Measurements from ENCODE around the gene CTBP2. TPM values are rescaled to one million over a fixed set of nuclear protein-coding genes. Genes with fewer than 3 reads are reported as not detected.

The CTBP2 gene
- total RNA-seq, 1 experiment from 2014 or later, result 125 TPM

DNA sequence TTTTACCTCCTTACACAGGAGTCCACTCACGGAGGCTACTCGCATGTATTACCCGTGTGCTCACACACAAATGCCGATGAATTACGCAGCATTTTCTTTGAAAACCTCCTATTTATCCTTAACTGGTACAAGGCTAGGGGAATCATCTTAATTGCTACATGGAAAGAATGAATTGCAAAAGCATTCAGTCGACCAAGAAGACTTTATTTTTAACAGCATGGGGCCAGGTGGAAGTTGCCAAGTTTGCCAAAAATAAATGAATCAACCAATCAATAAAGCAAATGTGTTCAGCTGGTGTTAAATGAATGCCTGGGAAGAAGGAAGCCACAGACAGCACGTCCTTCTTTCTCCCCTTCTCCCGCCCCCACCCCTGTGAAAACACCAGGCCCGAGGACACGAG lies 55.8 kb downstream of the CTBP2 start:
- TF ChIP-seq, protein P1, sequence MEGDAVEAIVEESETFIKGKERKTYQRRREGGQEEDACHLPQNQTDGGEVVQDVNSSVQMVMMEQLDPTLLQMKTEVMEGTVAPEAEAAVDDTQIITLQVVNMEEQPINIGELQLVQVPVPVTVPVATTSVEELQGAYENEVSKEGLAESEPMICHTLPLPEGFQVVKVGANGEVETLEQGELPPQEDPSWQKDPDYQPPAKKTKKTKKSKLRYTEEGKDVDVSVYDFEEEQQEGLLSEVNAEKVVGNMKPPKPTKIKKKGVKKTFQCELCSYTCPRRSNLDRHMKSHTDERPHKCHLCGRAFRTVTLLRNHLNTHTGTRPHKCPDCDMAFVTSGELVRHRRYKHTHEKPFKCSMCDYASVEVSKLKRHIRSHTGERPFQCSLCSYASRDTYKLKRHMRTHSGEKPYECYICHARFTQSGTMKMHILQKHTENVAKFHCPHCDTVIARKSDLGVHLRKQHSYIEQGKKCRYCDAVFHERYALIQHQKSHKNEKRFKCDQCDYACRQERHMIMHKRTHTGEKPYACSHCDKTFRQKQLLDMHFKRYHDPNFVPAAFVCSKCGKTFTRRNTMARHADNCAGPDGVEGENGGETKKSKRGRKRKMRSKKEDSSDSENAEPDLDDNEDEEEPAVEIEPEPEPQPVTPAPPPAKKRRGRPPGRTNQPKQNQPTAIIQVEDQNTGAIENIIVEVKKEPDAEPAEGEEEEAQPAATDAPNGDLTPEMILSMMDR (IDR thresholded peaks at IDR 0.05), result no peak
- TF ChIP-seq POLR2AphosphoS5 (IDR thresholded peaks at IDR 0.05; ENCODE audit: low read depth, low read length), result no peak
- TF ChIP-seq, protein P2, sequence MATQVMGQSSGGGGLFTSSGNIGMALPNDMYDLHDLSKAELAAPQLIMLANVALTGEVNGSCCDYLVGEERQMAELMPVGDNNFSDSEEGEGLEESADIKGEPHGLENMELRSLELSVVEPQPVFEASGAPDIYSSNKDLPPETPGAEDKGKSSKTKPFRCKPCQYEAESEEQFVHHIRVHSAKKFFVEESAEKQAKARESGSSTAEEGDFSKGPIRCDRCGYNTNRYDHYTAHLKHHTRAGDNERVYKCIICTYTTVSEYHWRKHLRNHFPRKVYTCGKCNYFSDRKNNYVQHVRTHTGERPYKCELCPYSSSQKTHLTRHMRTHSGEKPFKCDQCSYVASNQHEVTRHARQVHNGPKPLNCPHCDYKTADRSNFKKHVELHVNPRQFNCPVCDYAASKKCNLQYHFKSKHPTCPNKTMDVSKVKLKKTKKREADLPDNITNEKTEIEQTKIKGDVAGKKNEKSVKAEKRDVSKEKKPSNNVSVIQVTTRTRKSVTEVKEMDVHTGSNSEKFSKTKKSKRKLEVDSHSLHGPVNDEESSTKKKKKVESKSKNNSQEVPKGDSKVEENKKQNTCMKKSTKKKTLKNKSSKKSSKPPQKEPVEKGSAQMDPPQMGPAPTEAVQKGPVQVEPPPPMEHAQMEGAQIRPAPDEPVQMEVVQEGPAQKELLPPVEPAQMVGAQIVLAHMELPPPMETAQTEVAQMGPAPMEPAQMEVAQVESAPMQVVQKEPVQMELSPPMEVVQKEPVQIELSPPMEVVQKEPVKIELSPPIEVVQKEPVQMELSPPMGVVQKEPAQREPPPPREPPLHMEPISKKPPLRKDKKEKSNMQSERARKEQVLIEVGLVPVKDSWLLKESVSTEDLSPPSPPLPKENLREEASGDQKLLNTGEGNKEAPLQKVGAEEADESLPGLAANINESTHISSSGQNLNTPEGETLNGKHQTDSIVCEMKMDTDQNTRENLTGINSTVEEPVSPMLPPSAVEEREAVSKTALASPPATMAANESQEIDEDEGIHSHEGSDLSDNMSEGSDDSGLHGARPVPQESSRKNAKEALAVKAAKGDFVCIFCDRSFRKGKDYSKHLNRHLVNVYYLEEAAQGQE (IDR thresholded peaks at IDR 0.05; ENCODE audit: insufficient read depth in 1 of 2, low read depth in 2 of 2, low read length in 1 of 2), result no peak
- CTCF ChIA-PET, result no interaction called here
- Histone ChIP-seq H3K4me3 (ENCODE audit: low read depth in 2 of 2, low read length in 2 of 2) (no peak overlapping the region), H3K36me3 (ENCODE audit: control insufficient read depth, insufficient read depth, low read length) (peaks cover 23% of the 10 kb centered on the region), H3K9me3 (ENCODE audit: control insufficient read depth, insufficient read depth, low read depth, low read length) (no peaks in the 10 kb centered on the region), H3K27ac (ENCODE audit: low read length) (no peak overlapping the region), H3K4me1 (ENCODE audit: control insufficient read depth, insufficient read depth, low read length) (no peaks in the 10 kb centered on the region; the same call in 1 of the 2 replicates), H3K27me3 (ENCODE audit: control insufficient read depth, insufficient read depth, low read length) (no peaks in the 10 kb centered on the region)
- DNase-seq (ENCODE audit: low read depth, low spot score) (no peak), ATAC-seq (no peak)
- intact Hi-C loops (cut with micrococcal nuclease; ENCODE audit: unreplicated experiment) (no loop called here), in situ Hi-C loops (cut with HindIII; ENCODE audit: low pct_unique_long_range_greater_than_20kb, low sequenced_read_pairs) (no loop called here)
- TSS peak; percentile 15 for BruUV-seq (replicated peaks)
- POLR2A ChIA-PET, result no interaction called here

DNA sequence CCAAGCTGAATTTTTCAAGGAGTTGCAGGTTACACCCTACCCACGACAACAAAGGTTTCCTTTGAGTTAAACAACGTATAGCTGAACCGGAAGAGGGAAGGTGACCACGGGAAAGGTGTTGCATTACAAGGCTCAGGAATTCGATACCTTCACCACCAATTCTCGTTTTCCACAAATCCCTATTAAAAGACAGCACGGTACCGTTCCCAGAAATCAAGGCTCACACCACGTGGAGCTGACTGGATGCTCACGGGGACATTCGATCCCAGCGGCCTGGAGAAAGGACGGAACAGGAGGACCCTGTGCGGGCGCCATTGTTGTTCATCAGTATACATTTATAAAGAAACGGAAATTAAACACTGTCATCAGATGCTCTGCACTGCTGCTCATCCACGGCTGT lies 56.4 kb downstream of the CTBP2 start:
- Histone ChIP-seq H3K27me3 (ENCODE audit: control insufficient read depth, insufficient read depth, low read length) (no peaks in the 10 kb centered on the region), H3K27ac (ENCODE audit: low read length) (no peak overlapping the region), H3K9me3 (ENCODE audit: control insufficient read depth, insufficient read depth, low read depth, low read length) (no peaks in the 10 kb centered on the region), H3K4me3 (ENCODE audit: low read depth in 2 of 2, low read length in 2 of 2) (no peak overlapping the region), H3K36me3 (ENCODE audit: control insufficient read depth, insufficient read depth, low read length) (peaks cover 20% of the 10 kb centered on the region), H3K4me1 (ENCODE audit: control insufficient read depth, insufficient read depth, low read length) (no peaks in the 10 kb centered on the region; the same call in 1 of the 2 replicates)
- CTCF ChIA-PET, result no interaction called here
- POLR2A ChIA-PET, result no interaction called here
- intact Hi-C loops (cut with micrococcal nuclease; ENCODE audit: unreplicated experiment) (no loop called here), in situ Hi-C loops (cut with HindIII; ENCODE audit: low pct_unique_long_range_greater_than_20kb, low sequenced_read_pairs) (no loop called here)
- ATAC-seq, result no peak
- TF ChIP-seq SIN3A (IDR thresholded peaks at IDR 0.05; ENCODE audit: borderline replicate concordance, insufficient read depth, low read depth, low read length) (no peak), POLR2AphosphoS5 (IDR thresholded peaks at IDR 0.05; ENCODE audit: low read depth, low read length) (no peak), TCF7L2 (IDR thresholded peaks at IDR 0.05; ENCODE audit: low read depth, low read length) (no peak)
- TF ChIP-seq, protein P2 (IDR thresholded peaks at IDR 0.05; ENCODE audit: insufficient read depth in 1 of 2, low read depth in 2 of 2, low read length in 1 of 2), result no peak
- TF ChIP-seq, protein P1 (IDR thresholded peaks at IDR 0.05), result no peak
- no TSS peak for BruUV-seq (replicated peaks)
- no peak for DNase-seq (ENCODE audit: low read depth, low spot score)

Measured in Panc1 (cell line).